ENCODE measurements around the gene MAML2. TPM values are rescaled to one million over a fixed set of nuclear protein-coding genes. Genes with fewer than 3 reads are reported as not detected.

Gene MAML2
- total and polyA plus RNA-seq, 10 donors = 2.7 to 43.4 (median 27.2) TPM

DNA sequence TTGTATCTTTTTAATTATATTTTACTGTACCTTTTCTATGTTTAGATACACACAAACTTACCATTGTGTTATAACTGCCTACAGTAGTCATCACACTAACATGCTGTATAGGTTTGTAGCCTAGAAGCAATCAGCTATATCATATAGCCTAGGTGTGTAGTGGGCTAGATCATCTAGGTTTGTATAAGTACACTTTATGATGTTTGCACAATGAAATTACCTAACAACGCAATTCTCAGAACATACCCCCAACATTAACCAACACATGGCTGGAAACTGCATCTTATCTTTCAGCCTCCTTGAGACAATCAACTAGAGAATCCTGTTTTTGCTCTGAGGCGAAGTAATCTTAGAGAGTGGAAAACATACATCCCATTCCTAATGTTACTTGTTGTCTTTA, 358.9 kb downstream of the MAML2 start:
- Histone ChIP-seq H3K4me3 (no peak overlapping the region), H3K4me1 (no peaks in the 10 kb centered on the region), H3K27ac (no peak overlapping the region), H3K9me3 (no peaks in the 10 kb centered on the region), H3K36me3 (peaks cover 0 to 90% (median 36%) of the 10 kb centered on the region in 6 donors), H3K27me3 (replicated peaks in 1 of 7) (no peaks in the 10 kb centered on the region)
- intact Hi-C loops (cut with DNase I; ENCODE audit: low total_unique reads) = no loop called here
- DNase-seq = no peak
- no peak for TF ChIP-seq POLR2AphosphoS5 (IDR thresholded peaks at IDR 0.05)
- TF ChIP-seq, protein P1, sequence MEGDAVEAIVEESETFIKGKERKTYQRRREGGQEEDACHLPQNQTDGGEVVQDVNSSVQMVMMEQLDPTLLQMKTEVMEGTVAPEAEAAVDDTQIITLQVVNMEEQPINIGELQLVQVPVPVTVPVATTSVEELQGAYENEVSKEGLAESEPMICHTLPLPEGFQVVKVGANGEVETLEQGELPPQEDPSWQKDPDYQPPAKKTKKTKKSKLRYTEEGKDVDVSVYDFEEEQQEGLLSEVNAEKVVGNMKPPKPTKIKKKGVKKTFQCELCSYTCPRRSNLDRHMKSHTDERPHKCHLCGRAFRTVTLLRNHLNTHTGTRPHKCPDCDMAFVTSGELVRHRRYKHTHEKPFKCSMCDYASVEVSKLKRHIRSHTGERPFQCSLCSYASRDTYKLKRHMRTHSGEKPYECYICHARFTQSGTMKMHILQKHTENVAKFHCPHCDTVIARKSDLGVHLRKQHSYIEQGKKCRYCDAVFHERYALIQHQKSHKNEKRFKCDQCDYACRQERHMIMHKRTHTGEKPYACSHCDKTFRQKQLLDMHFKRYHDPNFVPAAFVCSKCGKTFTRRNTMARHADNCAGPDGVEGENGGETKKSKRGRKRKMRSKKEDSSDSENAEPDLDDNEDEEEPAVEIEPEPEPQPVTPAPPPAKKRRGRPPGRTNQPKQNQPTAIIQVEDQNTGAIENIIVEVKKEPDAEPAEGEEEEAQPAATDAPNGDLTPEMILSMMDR (IDR thresholded peaks at IDR 0.05 in 8 of 11, conservative IDR thresholded peaks at IDR 0.05 in 3 of 11) = no peak
- TF ChIP-seq POLR2A (IDR thresholded peaks at IDR 0.05) = no peak
- WGBS, 5 donors = 91 to 97% (median 96%) methylated on average over 2 of the region's 2 CpGs

DNA sequence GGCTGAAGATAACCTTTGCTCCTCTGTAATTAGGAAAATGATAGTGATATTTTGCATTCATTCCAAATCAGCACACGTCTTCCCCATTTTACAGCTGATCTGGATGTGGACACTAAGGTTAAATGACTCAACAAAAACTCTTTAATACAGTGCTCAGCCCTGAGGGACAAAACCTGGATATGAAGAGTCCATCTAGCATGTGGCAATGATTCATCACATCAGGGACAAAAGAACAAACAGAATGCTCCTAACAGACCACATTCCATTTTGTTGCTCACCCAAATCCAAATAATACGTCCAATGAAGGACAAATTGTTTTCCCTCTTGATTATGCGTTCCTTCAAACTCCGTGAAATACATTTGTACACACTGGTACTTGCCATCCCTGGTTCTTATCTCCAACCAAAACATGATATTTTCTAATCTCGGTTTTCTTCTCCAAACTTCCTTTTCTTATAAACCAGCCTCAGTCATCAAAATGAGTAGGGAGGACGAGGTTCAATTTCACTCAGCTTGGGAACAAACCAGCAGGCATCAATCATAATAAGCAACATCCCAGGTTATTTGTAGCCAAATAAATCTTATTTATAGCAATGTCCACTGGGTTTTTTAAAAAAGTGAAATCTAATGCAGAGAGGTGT, 365.3 kb downstream of the MAML2 start:
- 67 to 87% (median 83%) methylated on average over 6 of the region's 6 CpGs for WGBS, 5 donors
- Histone ChIP-seq H3K9me3 (no peaks in the 10 kb centered on the region), H3K27ac (no peak overlapping the region), H3K27me3 (replicated peaks in 1 of 7) (no peaks in the 10 kb centered on the region), H3K4me3 (no peak overlapping the region), H3K36me3 (peaks cover 0 to 59% (median 29%) of the 10 kb centered on the region in 6 donors), H3K4me1 (no peaks in the 10 kb centered on the region)
- intact Hi-C loops (cut with DNase I; ENCODE audit: low total_unique reads) = no loop called here
- DNase-seq = no peak
- no peak for TF ChIP-seq POLR2AphosphoS5 (IDR thresholded peaks at IDR 0.05)
- TF ChIP-seq, protein P1 (IDR thresholded peaks at IDR 0.05 in 8 of 11, conservative IDR thresholded peaks at IDR 0.05 in 3 of 11) = no peak
- no peak for TF ChIP-seq POLR2A (IDR thresholded peaks at IDR 0.05)

DNA sequence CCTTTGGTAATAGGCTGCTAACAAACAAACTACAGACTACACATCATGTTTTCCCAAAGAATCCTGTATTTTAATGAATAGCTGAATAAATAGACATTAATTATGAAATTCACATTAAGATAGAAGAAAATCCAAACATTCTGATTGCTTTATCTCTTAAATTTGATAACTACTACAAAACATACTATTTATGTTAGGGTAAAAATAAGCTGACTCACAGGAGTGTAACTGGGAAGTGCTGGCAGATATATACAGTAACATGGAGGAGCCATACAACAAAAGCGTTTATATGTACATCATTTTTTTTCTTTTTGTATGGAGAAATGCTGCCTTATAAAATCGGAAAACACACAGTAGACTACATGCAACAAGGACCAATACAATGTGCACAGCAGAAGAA, 366.4 kb downstream of the MAML2 start:
- Histone ChIP-seq H3K4me3 (no peak overlapping the region), H3K9me3 (no peaks in the 10 kb centered on the region), H3K27ac (no peak overlapping the region), H3K36me3 (peaks cover 0 to 48% (median 22%) of the 10 kb centered on the region in 6 donors), H3K4me1 (no peaks in the 10 kb centered on the region), H3K27me3 (replicated peaks in 1 of 7) (no peaks in the 10 kb centered on the region)
- intact Hi-C loops (cut with DNase I; ENCODE audit: low total_unique reads) = no loop called here
- DNase-seq = no peak
- 94 to 96% (median 95%) methylated on average over 2 of the region's 2 CpGs for WGBS, 5 donors
- TF ChIP-seq, protein P1 (IDR thresholded peaks at IDR 0.05 in 8 of 11, conservative IDR thresholded peaks at IDR 0.05 in 3 of 11) = no peak
- TF ChIP-seq POLR2A (IDR thresholded peaks at IDR 0.05) (no peak), POLR2AphosphoS5 (IDR thresholded peaks at IDR 0.05) (no peak)

DNA sequence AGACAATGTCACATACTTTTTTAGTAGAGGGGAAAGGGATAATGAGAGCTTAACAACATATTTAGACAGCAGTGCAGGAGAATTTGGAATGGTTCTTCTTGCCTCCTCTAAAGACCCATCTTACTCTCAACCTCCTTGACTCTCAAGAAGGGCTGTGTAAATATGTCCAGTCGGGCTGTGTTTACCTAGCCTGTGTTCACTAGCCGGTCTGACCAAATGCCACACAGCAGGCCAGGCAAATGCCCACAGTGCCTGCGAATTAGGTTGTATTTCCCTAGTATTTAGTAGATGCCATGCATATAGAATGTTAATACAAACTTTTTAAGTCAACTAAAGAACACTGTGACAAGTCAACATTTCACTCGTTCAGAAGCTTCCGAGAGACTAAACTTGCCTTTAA, 367.7 kb downstream of the MAML2 start:
- H3K27ac ChIP-seq = no peak overlapping the region
- 96 to 97% (median 96%) methylated on average over 5 of the region's 5 CpGs for WGBS, 5 donors
- DNase-seq = no peak
- no peaks in the 10 kb centered on the region for H3K4me1 ChIP-seq
- no peak overlapping the region for H3K4me3 ChIP-seq
- intact Hi-C loops (cut with DNase I; ENCODE audit: low total_unique reads) = no loop called here
- TF ChIP-seq POLR2A (IDR thresholded peaks at IDR 0.05) (no peak), POLR2AphosphoS5 (IDR thresholded peaks at IDR 0.05) (no peak)
- TF ChIP-seq, protein P1 (IDR thresholded peaks at IDR 0.05 in 8 of 11, conservative IDR thresholded peaks at IDR 0.05 in 3 of 11) = no peak
- H3K27me3 ChIP-seq (replicated peaks in 1 of 7) = no peaks in the 10 kb centered on the region
- H3K36me3 ChIP-seq = peaks cover 0 to 36% (median 15%) of the 10 kb centered on the region in 6 donors
- no peaks in the 10 kb centered on the region for H3K9me3 ChIP-seq

Measured in spleen (tissue), 11 donors.